HUDEP-2 (cell line): ENCODE data around the gene SYT9.
"Not testable (repeated sequence)": the region's sequence is repeated elsewhere in the genome, so short reads cannot be mapped to it uniquely, and the experiment has no call there.

Experiments used
- DNase-seq, 76 experiments: peaks; one replicate each; lab custom pipeline; 2025; ENCODE audit not compliant: unreplicated experiment in 76 of 76; lab: John Stamatoyannopoulos, UW

The SYT9 gene

GRCh38 chr11:7494086-7494745 lies 242.5 kb downstream of the SYT9 start:
- DNase-seq = peak in 15 of 76 experiments; percentile 3 to 32 (median 17)

- DNase-seq = peak in 17 of 76 experiments; percentile 1 to 47 (median 11)
Measured at GRCh38 chr11:7495882-7496551, 244.3 kb downstream of the SYT9 start.

GRCh38 chr11:7498193-7498592 lies 246.5 kb downstream of the SYT9 start:
- no peak for DNase-seq

GRCh38 chr11:7499081-7499480 lies 247.4 kb downstream of the SYT9 start:
- no peak for DNase-seq

GRCh38 chr11:7500251-7500650 lies 248.5 kb downstream of the SYT9 start:
- no peak for DNase-seq

GRCh38 chr11:7501251-7501650 lies 249.5 kb downstream of the SYT9 start:
- no peak for DNase-seq

- DNase-seq = no peak
Measured at GRCh38 chr11:7501894-7502293, 250.2 kb downstream of the SYT9 start.

- DNase-seq = no peak
Measured at GRCh38 chr11:7506243-7506642, 254.5 kb downstream of the SYT9 start.

- DNase-seq = no peak
Measured at GRCh38 chr11:7508087-7508486, 256.4 kb downstream of the SYT9 start.

- no peak for DNase-seq
Measured at GRCh38 chr11:7509966-7510365, 258.3 kb downstream of the SYT9 start.

- no peak for DNase-seq
Measured at GRCh38 chr11:7511401-7511800, 259.7 kb downstream of the SYT9 start.

GRCh38 chr11:7512525-7513233 lies 261.0 kb downstream of the SYT9 start:
- DNase-seq = peak in 2 of 76 experiments; percentile 18 to 31

GRCh38 chr11:7513234-7514098 lies 261.8 kb downstream of the SYT9 start, which contains the start of gene PPFIBP2:
TSS of gene PPFIBP2 (plus strand) at chr11:7513999. CDS start at chr11:7549476, 35,477 bp downstream.
- peak in 56 of 76 experiments; percentile 2 to 69 (median 40) for DNase-seq

- DNase-seq = peak in 1 of 76 experiments; percentile 9
Measured at GRCh38 chr11:7514099-7514591, 262.4 kb downstream of the SYT9 start.

GRCh38 chr11:7515447-7515886 lies 263.8 kb downstream of the SYT9 start:
- DNase-seq = no peak

- DNase-seq = no peak
Measured at GRCh38 chr11:7516475-7516874, 264.8 kb downstream of the SYT9 start.

- not testable (repeated sequence) for DNase-seq
Measured at GRCh38 chr11:7517743-7518142, 266.0 kb downstream of the SYT9 start.
